ENCODE results near the gene PCGF1. TPM values are rescaled to one million over a fixed set of nuclear protein-coding genes. Genes with fewer than 3 reads are reported as not detected.

PCGF1 gene
- polyA plus RNA-seq, 1 experiment: 30.6 TPM

- Histone ChIP-seq H3K27me3 (ENCODE audit: control insufficient read depth, insufficient read depth, low read length) (peaks cover 11% of the 10 kb centered on the region), H3K36me3 (ENCODE audit: control insufficient read depth, insufficient read depth, low read length) (peaks cover 5% of the 10 kb centered on the region), H3K4me3 (ENCODE audit: low read depth, low read length) (no peak overlapping the region)
- ChIA-PET POLR2A (no interaction called here), CTCF (interaction anchor here (1.1 kb wide), 1 partner anchor 58 kb away, joined by 4 read pairs; no protein-coding TSS in a partner anchor)
- TF ChIP-seq, protein P1, sequence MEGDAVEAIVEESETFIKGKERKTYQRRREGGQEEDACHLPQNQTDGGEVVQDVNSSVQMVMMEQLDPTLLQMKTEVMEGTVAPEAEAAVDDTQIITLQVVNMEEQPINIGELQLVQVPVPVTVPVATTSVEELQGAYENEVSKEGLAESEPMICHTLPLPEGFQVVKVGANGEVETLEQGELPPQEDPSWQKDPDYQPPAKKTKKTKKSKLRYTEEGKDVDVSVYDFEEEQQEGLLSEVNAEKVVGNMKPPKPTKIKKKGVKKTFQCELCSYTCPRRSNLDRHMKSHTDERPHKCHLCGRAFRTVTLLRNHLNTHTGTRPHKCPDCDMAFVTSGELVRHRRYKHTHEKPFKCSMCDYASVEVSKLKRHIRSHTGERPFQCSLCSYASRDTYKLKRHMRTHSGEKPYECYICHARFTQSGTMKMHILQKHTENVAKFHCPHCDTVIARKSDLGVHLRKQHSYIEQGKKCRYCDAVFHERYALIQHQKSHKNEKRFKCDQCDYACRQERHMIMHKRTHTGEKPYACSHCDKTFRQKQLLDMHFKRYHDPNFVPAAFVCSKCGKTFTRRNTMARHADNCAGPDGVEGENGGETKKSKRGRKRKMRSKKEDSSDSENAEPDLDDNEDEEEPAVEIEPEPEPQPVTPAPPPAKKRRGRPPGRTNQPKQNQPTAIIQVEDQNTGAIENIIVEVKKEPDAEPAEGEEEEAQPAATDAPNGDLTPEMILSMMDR (IDR thresholded peaks at IDR 0.05; ENCODE audit: insufficient read depth, low read depth, low read length): no peak
- no peak for DNase-seq (ENCODE audit: low read depth)
Measured at GRCh38 chr2:74497777-74498499, 9.6 kb downstream of the PCGF1 start.

- Histone ChIP-seq H3K27me3 (ENCODE audit: control insufficient read depth, insufficient read depth, low read length) (peaks cover 11% of the 10 kb centered on the region), H3K36me3 (ENCODE audit: control insufficient read depth, insufficient read depth, low read length) (peaks cover 11% of the 10 kb centered on the region), H3K4me3 (ENCODE audit: low read depth, low read length) (no peak overlapping the region)
- POLR2A ChIA-PET: no interaction called here
- DNase-seq (ENCODE audit: low read depth): no peak
- TF ChIP-seq, protein P1 (IDR thresholded peaks at IDR 0.05; ENCODE audit: insufficient read depth, low read depth, low read length): no peak
- CTCF ChIA-PET: interaction anchor here (2.0 kb wide), 1 partner anchor 10 kb away, joined by 4 read pairs; the partner anchor contains the start of gene PCGF1
Measured at GRCh38 chr2:74496997-74497776, 10.3 kb downstream of the PCGF1 start.

GRCh38 chr2:74495440-74495839, 12.1 kb downstream of the PCGF1 start:
- no peak overlapping the region for H3K4me3 ChIP-seq (ENCODE audit: low read depth, low read length)

DNA sequence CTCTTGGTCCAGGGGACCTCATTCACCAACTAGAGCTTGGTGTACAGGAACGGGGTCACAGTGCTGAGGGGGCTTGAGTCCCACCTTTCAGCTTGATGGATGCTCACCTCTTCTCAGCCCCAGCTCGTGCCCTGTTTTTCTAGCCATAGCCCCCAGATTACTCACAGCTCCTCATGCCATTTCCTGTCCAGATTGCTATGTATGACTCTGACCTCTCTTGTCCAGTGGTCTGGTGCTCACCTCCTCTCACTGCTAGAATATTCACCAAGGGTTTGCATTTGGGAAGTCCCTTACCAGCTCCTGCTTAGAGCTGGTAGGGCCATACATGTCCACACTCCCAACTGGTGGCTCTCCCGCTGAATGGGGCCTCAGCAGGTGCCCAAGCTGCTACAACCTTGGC, 13.9 kb downstream of the PCGF1 start:
- CTCF ChIA-PET: interaction anchor here (1.2 to 1.9 kb wide), 2 partner anchors 10 to 37 kb away, joined by 3 to 5 read pairs; partner anchors contain the start of genes CCDC142 and TTC31
- Histone ChIP-seq H3K36me3 (ENCODE audit: control insufficient read depth, insufficient read depth, low read length) (peaks cover 27% of the 10 kb centered on the region), H3K4me3 (ENCODE audit: low read depth, low read length) (no peak overlapping the region), H3K27me3 (ENCODE audit: control insufficient read depth, insufficient read depth, low read length) (no peaks in the 10 kb centered on the region; the same call in 1 of the 2 replicates)
- TF ChIP-seq, protein P1 (IDR thresholded peaks at IDR 0.05; ENCODE audit: insufficient read depth, low read depth, low read length): no peak
- no peak for DNase-seq (ENCODE audit: low read depth)
- POLR2A ChIA-PET: no interaction called here

More at GRCh38 chr2:74495440-74495839, 12.1 kb downstream of the PCGF1 start:
- H3K36me3 ChIP-seq (ENCODE audit: control insufficient read depth, insufficient read depth, low read length): peaks cover 22% of the 10 kb centered on the region
- DNase-seq (ENCODE audit: low read depth): no peak
- ChIA-PET CTCF (interaction anchor here (2.0 kb wide), 1 partner anchor 11 kb away, joined by 4 read pairs; the partner anchor contains the start of gene PCGF1), POLR2A (no interaction called here)
- H3K27me3 ChIP-seq (ENCODE audit: control insufficient read depth, insufficient read depth, low read length): peaks cover 11% of the 10 kb centered on the region
- TF ChIP-seq, protein P1 (IDR thresholded peaks at IDR 0.05; ENCODE audit: insufficient read depth, low read depth, low read length): no peak

All from BJ (cell line).